ENCODE results near the gene OGA.

OGA gene

DNA sequence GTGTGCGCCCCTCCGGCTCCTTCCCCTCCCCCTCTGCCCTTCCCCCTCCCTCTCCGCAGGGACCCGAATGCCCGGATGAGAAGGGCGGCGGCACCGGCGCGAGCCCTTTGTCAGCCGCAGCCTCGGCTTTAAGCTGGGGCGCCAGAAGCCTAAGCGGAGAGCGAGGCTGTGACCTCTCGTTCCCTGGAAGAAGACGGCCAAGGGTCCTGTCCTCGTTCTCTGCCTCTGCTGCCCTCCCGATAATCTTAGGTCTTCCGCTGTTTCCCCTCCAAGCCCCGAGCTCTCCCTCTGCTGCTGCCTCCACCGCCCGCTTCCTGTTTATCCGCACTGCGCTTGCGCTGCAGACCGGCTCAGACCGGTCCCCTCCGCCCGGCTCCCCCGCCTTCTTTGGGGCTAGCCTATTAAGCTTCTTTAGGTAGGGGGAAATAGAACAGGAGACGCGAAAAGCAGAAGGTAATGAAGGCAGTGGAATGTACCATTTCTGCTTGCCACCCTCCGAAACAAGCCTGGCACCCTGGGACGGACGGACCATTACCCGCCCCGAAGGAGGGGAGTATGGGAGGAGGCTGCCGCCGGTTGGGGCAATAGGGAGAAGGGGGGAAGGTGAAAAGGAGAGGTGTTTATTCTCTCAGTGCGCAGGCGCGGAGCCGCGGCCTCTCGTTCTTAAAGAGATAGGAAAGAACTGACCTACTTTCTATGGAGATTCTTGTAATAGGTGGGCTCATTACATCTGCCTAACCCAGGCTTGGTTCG, at the start of gene OGA:
TSS of gene OGA (minus strand) at position 326 of the 753 bp plus-strand sequence. CDS start 422 bp downstream, outside the sequence.
- Histone ChIP-seq H3K4me3 (ENCODE audit: low read depth, low read length) (peak within 1 kb of the TSS; percentile 99), H3K27me3 (ENCODE audit: insufficient read depth, low read length) (no peaks in the 10 kb centered on the region), H3K4me1 (ENCODE audit: control insufficient read depth, insufficient read depth, low read length, unreplicated experiment) (peaks cover 13% of the 10 kb centered on the region), H3K27ac (ENCODE audit: low read depth, low read length) (peak within 1 kb of the TSS; percentile 63), H3K36me3 (ENCODE audit: insufficient read depth, low read length) (peaks cover 5% of the 10 kb centered on the region; the same call in 1 of the 2 replicates), H2AFZ (ENCODE audit: low read length, unreplicated experiment) (peak within 1 kb of the TSS; percentile 82), H3K79me2 (ENCODE audit: control insufficient read depth, insufficient read depth, low read length, unreplicated experiment) (peaks cover 60% of the 10 kb centered on the region)

DNA sequence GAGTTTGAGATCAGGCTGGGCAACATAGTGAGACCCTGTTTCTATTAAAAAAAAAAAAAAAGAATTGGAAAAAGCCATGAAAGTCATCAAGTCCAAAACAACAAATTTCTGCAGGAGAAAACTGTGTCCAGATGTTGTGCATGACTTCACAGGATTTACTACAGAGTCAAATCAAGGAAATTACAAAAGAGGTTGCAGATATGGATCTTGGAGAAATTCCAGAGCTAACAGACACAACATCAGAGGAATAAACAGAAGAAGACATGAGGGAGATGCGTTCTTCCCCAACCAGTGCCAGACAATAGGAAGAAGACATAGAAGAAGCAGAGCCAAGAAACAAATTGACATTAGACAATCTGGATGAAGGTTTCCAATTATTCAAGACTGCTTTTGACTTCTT, 49.7 kb upstream of the OGA start:
- Histone ChIP-seq H3K79me2 (ENCODE audit: control insufficient read depth, insufficient read depth, low read length, unreplicated experiment) (no peaks in the 10 kb centered on the region), H3K27ac (ENCODE audit: low read depth, low read length) (no peak overlapping the region), H3K27me3 (ENCODE audit: insufficient read depth, low read length) (no peaks in the 10 kb centered on the region), H2AFZ (ENCODE audit: low read length, unreplicated experiment) (no peak overlapping the region), H3K36me3 (ENCODE audit: insufficient read depth, low read length) (no peaks in the 10 kb centered on the region), H3K4me1 (ENCODE audit: control insufficient read depth, insufficient read depth, low read length, unreplicated experiment) (no peaks in the 10 kb centered on the region), H3K4me3 (ENCODE audit: low read depth, low read length) (no peak overlapping the region)

DNA sequence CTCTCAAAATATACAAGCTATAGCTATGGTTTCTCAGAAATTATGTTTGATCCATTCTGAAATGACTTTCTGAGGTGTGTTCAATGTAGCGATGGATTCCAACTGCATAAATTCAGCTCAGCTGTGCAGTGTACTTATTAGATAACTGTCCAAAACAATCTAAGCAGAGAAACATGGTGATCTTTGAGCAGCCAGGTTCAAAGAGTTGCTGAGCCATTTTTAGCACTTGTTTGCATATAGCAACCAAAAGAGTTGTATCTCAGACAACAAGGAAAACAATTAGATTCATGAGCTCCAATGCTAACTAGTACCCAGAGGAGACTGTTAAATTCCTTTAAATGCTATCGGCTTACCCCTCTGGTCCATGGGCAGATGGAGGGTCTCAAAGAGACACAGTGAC, 41.3 kb upstream of the OGA start:
- no peak overlapping the region for H3K27ac ChIP-seq (ENCODE audit: low read depth, low read length)
- H2AFZ ChIP-seq (ENCODE audit: low read length, unreplicated experiment), result no peak overlapping the region
- no peaks in the 10 kb centered on the region for H3K79me2 ChIP-seq (ENCODE audit: control insufficient read depth, insufficient read depth, low read length, unreplicated experiment)
- H3K27me3 ChIP-seq (ENCODE audit: insufficient read depth, low read length), result no peaks in the 10 kb centered on the region
- H3K4me1 ChIP-seq (ENCODE audit: control insufficient read depth, insufficient read depth, low read length, unreplicated experiment), result peaks cover 12% of the 10 kb centered on the region
- H3K36me3 ChIP-seq (ENCODE audit: insufficient read depth, low read length), result peaks cover 12% of the 10 kb centered on the region; the same call in 1 of the 2 replicates
- H3K4me3 ChIP-seq (ENCODE audit: low read depth, low read length), result no peak overlapping the region

DNA sequence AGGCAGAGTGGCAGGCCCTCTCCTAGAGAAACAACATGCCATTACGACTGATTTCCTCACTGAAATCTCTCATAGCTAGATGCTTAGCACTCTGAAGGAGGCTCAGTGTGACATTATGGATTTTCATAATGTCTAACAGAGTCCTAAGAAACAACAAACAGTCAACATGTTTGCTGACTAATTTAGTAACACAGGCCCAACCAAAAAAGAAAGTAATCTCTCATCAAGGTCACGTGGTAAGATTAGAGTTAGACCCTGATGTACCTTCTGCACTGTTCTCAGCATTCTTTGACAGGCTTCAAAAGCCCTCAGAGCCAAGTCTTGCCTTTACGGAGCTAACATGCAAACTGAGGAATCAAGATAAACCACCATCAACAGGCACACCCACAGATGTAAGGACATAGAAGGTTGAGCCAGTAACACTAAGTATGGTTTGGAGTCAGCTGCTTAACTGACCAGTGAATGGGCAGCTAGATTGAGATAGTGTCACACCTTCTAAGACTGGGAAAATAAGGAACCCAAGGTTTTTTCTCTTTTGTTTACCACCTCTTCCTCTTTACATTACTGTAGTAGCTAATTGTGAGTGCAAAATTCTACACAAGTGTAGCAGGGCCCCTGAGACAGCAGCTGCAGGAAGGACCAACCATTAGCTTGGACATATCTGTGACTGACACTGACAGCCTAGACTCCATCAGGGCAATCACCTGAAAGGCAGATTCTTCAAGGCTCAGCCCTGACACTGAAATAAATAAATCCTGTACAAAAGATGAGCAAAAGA, 40.7 kb upstream of the OGA start:
- Histone ChIP-seq H3K27me3 (ENCODE audit: insufficient read depth, low read length) (no peaks in the 10 kb centered on the region), H3K4me3 (ENCODE audit: low read depth, low read length) (no peak overlapping the region), H3K79me2 (ENCODE audit: control insufficient read depth, insufficient read depth, low read length, unreplicated experiment) (no peaks in the 10 kb centered on the region), H3K27ac (ENCODE audit: low read depth, low read length) (no peak overlapping the region), H3K4me1 (ENCODE audit: control insufficient read depth, insufficient read depth, low read length, unreplicated experiment) (peaks cover 12% of the 10 kb centered on the region), H2AFZ (ENCODE audit: low read length, unreplicated experiment) (no peak overlapping the region), H3K36me3 (ENCODE audit: insufficient read depth, low read length) (peaks cover 12% of the 10 kb centered on the region; the same call in 1 of the 2 replicates)

DNA sequence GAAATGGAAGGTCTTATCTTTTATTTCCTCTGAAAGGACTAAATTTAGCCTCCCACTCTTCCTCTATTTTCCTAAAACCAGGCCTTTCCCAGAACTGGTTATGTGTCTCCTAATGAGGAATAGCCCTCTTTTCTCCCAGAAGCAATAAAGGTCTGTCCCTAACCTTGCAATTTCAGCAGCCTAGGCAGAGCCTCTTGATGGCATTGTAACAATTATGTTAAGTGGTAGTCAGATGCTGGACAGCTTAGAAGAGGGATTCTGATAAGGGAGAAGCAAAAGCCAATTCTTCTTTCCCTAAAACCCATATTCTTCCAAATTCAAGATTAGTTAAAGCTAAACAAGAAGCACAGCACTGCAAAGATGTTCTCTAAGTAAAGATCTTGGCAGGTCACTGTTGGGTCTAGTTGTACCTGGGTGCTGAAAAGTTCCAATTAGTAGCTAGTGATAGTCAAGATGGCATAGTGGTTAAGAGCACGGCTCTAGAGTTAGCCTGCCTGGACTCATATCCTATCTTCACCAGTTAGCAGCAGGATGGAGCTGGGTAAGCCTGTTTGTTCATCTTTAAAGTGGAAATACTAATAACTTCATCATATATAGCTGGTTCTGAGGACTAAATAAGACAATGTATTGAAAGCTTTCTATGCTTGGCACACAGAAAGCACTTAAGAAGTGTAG, 39.7 kb upstream of the OGA start:
- Histone ChIP-seq H3K79me2 (ENCODE audit: control insufficient read depth, insufficient read depth, low read length, unreplicated experiment) (no peaks in the 10 kb centered on the region), H2AFZ (ENCODE audit: low read length, unreplicated experiment) (no peak overlapping the region), H3K27me3 (ENCODE audit: insufficient read depth, low read length) (no peaks in the 10 kb centered on the region), H3K36me3 (ENCODE audit: insufficient read depth, low read length) (peaks cover 12% of the 10 kb centered on the region; the same call in 1 of the 2 replicates), H3K4me1 (ENCODE audit: control insufficient read depth, insufficient read depth, low read length, unreplicated experiment) (peaks cover 12% of the 10 kb centered on the region), H3K4me3 (ENCODE audit: low read depth, low read length) (no peak overlapping the region), H3K27ac (ENCODE audit: low read depth, low read length) (no peak overlapping the region)

DNA sequence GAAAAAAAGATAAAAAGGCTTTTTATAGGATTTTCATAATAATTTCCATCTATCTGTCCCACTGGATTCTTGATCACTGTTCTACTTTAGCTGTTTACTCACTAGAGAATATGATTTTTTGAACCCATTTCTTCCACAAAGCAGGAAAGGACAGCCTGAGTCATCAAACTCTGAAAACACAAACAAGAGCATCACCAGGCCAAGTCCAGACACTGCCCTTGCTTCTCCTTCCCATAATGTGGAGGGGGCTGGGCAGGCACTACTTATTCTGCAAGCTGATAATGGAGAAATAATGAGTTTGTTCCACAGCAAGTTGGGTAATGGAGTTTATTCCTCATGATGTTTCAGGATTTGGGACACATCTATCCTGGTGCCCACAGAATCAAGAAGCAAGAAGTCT, 38.4 kb upstream of the OGA start:
- no peaks in the 10 kb centered on the region for H3K79me2 ChIP-seq (ENCODE audit: control insufficient read depth, insufficient read depth, low read length, unreplicated experiment)
- H3K27ac ChIP-seq (ENCODE audit: low read depth, low read length), result no peak overlapping the region
- 0 out of 2 replicates have a peak, but pooled peaks cover 6% of the 10 kb centered on the region for H3K36me3 ChIP-seq (ENCODE audit: insufficient read depth, low read length)
- H3K4me3 ChIP-seq (ENCODE audit: low read depth, low read length), result no peak overlapping the region
- H3K27me3 ChIP-seq (ENCODE audit: insufficient read depth, low read length), result no peaks in the 10 kb centered on the region
- H3K4me1 ChIP-seq (ENCODE audit: control insufficient read depth, insufficient read depth, low read length, unreplicated experiment), result peaks cover 12% of the 10 kb centered on the region
- H2AFZ ChIP-seq (ENCODE audit: low read length, unreplicated experiment), result no peak overlapping the region

DNA sequence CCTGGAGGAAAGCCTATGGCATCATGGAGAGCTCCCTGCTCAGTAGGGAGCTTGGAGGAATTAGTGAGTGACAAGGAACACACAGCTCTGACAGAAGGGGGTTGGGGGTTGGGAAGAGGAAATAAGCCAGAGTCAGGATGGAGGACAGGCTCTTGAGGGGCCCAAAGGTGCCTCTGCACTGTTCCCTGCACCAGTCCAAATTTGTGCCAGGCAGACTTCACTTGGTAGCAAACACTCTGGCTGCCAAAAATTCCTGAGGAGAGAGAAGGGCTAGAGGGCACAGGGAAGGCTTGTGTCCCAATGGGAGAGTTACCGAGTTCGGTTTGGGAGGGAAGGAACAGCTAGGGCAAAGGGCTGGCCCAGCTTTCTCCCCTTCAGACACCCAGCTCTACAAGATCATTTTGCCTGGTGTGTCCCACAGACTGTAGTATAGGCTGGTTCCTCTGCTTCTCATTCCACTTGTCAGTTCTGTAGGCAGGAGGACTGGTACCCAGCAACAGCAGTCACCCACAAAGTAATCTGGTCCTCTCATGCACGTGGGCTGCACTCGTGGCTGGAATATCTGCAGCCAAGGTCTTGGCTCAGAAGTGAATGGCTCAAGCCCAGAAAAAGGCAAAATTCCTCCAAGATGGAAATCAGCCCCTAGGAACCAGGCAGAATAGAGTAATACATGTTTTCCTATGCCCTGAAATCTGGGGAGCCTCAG, 33.3 kb upstream of the OGA start:
- Histone ChIP-seq H3K4me1 (ENCODE audit: control insufficient read depth, insufficient read depth, low read length, unreplicated experiment) (peaks cover 7% of the 10 kb centered on the region), H3K27me3 (ENCODE audit: insufficient read depth, low read length) (no peaks in the 10 kb centered on the region), H3K27ac (ENCODE audit: low read depth, low read length) (no peak overlapping the region), H3K79me2 (ENCODE audit: control insufficient read depth, insufficient read depth, low read length, unreplicated experiment) (no peaks in the 10 kb centered on the region), H3K36me3 (ENCODE audit: insufficient read depth, low read length) (no peaks in the 10 kb centered on the region), H2AFZ (ENCODE audit: low read length, unreplicated experiment) (no peak overlapping the region), H3K4me3 (ENCODE audit: low read depth, low read length) (no peak overlapping the region)

DNA sequence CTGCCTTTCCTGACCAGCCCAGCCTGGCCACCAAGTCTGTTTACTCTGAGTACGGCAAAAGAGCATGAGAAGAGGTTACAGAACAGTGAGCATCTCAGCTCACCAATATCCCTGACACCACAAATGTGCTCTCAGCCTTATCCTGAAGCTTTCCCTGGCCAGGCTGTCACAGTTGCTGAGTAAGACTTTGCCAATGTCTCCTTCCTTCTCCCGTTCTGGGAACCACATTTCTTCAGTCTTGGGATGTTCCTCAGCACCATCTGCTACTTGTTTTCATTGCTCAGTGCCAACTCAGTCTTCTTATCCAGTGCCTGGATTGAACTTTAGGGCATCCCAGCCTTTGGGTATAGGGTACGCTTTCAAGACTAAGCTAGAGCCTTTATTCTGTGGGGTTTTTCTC, 32.5 kb upstream of the OGA start:
- Histone ChIP-seq H3K4me3 (ENCODE audit: low read depth, low read length) (no peak overlapping the region), H3K27me3 (ENCODE audit: insufficient read depth, low read length) (no peaks in the 10 kb centered on the region), H3K36me3 (ENCODE audit: insufficient read depth, low read length) (no peaks in the 10 kb centered on the region), H3K27ac (ENCODE audit: low read depth, low read length) (no peak overlapping the region), H3K4me1 (ENCODE audit: control insufficient read depth, insufficient read depth, low read length, unreplicated experiment) (no peaks in the 10 kb centered on the region), H2AFZ (ENCODE audit: low read length, unreplicated experiment) (no peak overlapping the region), H3K79me2 (ENCODE audit: control insufficient read depth, insufficient read depth, low read length, unreplicated experiment) (no peaks in the 10 kb centered on the region)

DNA sequence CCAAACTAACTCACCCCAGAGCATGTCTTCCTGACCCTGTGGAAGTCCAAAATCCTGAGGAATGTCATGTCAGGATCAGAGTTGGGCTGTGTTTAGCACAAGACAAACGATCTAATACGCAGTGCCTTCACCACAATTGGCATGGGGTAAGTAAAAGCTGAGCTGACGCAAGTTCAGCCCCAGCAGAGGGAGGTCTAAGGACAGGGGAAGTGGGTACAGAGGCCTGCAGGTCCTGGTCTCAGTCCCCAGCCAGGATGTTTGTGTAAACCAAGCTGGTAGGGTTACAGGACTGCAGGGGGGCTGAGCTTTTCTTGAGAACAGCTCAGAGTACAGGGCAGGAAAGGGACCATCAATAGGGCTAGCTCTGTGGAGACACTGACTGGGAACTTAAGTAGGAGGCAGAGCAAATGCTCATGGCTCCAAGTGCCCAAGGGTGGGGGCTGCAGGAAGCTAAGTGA, 30.7 kb upstream of the OGA start:
- H3K4me1 ChIP-seq (ENCODE audit: control insufficient read depth, insufficient read depth, low read length, unreplicated experiment), result no peaks in the 10 kb centered on the region
- no peaks in the 10 kb centered on the region for H3K27me3 ChIP-seq (ENCODE audit: insufficient read depth, low read length)
- no peak overlapping the region for H3K4me3 ChIP-seq (ENCODE audit: low read depth, low read length)
- no peak overlapping the region for H2AFZ ChIP-seq (ENCODE audit: low read length, unreplicated experiment)
- H3K79me2 ChIP-seq (ENCODE audit: control insufficient read depth, insufficient read depth, low read length, unreplicated experiment), result no peaks in the 10 kb centered on the region
- no peaks in the 10 kb centered on the region for H3K36me3 ChIP-seq (ENCODE audit: insufficient read depth, low read length)
- H3K27ac ChIP-seq (ENCODE audit: low read depth, low read length), result no peak overlapping the region

DNA sequence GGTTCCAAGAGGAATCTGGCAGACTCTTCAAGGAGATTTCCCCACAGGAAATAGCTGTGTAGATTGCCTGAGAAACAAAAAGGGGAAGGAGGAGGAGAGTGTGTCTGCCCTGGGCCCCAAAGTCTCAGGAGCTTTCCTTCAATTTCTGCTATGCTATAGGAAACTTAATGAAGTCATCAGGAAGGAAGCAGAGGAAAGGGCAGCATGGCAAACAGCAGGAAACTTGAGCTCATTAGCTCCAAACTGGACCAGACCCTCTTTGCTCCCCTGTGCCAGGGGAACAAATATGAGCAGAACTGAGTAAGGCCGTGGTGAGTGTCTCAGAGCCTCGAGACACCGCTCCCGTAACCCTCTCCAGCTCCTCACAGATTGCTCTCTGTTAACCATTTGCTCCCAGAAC, 30.2 kb upstream of the OGA start:
- Histone ChIP-seq H3K27me3 (ENCODE audit: insufficient read depth, low read length) (no peaks in the 10 kb centered on the region), H2AFZ (ENCODE audit: low read length, unreplicated experiment) (no peak overlapping the region), H3K4me1 (ENCODE audit: control insufficient read depth, insufficient read depth, low read length, unreplicated experiment) (no peaks in the 10 kb centered on the region), H3K27ac (ENCODE audit: low read depth, low read length) (no peak overlapping the region), H3K36me3 (ENCODE audit: insufficient read depth, low read length) (no peaks in the 10 kb centered on the region), H3K4me3 (ENCODE audit: low read depth, low read length) (no peak overlapping the region), H3K79me2 (ENCODE audit: control insufficient read depth, insufficient read depth, low read length, unreplicated experiment) (no peaks in the 10 kb centered on the region)
